Cerebellar nuclear complex (tissue), 1 donor: ENCODE results near the gene PKP4.

ENCODE experiments used
- DNase-seq, 2 experiments: peaks; one replicate each; lab custom pipeline; 2025; lab: John Stamatoyannopoulos, UW

Gene PKP4

DNA sequence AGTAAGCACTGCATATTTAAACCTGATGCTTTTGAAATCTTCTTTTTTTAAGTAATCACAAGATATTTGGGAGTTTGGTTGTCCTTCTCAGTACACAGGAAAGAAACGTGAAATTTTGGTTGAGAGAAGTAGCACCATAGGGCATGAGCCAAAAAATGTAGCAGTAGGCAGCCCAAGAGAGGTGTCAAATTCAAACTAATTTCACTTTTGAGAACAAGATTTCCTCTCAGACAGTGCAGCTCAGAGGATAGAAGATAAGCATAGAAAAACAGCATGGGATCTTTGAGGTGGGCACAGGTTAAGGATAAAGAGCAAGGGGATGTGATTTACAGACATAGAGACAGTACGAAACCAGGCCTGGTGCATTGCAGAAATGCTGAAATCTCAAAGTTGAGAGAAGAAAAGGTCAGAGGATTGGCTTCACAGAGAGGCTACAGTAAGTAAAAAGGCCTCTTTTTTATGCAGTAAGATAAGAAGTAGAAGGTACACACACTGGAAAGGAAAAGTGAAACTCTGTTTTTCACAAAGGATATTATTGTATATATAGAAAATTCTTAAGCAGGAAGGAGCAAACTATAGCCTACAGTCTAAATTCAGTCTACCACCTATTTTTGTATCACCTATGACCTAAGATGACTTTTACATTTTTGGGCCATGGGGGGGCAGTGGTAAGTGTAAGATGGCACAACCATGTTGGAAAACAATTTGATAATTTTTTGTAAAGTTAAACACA is 89.8 kb downstream of the PKP4 start:
- no peak for DNase-seq

DNA sequence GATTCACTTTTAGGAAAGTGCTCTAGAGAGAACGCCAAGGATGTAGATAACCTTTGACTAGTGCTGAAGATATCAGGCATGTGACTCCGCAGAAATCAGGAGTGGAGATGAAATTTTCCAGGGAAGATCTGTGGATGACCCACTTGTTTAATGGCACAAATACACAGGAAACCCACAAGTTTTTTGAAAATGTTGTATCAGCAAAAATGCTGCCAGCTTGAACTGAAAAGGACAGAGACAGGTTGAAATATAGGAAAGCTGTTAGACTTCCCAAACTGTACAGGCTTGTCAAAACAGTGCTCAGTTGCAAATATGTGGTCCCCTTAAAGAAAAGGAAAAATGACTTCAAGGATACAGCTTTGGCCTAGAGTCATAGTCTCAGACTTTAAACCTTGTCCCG is 96.5 kb downstream of the PKP4 start:
- DNase-seq = no peak

DNA sequence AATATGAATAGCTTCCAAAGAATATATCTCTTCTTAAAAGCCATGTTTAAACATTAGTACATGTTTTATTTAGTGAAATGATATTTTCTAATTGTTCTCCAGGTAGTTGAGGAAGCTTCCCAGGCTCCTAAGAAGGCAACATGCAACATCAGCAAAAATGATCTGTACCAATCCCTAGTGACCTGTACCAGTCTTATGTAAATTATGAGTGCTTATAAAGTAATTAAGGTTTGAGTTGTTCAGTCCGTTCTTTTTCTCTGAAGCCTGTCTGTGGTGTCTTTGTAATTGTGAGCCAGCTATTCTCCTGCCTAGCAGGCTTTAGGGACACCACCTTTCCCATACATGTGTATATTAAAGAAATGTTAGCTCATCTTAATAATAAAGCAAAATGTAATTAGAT is 98.2 kb downstream of the PKP4 start:
- DNase-seq = no peak

DNA sequence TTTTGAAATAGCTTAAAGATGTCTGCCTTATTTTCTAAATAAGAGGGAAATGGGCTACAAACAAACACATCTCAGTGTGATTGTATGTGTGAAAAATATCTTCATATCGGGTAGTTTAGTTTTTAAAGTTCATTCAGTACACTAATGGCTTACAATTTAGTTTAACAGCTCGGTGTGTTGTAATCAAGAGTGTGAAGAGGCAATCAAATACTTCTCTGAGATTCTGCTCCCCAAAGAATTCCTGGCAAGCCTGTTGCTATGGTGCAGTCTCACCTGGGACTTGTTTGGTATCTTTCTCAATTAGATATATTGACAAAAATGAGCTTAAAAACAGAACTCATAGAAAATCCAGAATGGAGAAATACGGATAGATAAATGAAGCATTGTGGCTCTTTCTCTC is 99.4 kb downstream of the PKP4 start:
- no peak for DNase-seq

DNA sequence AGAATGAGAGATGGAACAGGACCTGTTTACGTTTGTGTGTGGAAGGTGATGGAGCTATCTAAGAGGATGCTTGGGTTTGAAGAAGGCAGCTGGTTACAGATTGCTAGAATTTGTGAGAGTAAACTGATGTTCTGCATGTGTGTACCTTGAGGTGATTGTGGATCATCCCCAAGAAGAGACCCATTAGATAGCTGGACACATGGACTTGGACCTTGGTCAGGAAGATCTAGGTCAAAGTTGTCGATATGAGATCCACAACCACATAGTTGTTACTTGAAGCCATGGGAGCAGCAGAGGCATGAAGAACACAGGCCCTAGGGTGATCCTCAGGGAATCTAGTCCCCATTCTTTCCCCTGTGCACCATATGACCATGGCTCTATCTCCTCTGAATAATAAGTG is 101.0 kb downstream of the PKP4 start:
- no peak for DNase-seq

DNA sequence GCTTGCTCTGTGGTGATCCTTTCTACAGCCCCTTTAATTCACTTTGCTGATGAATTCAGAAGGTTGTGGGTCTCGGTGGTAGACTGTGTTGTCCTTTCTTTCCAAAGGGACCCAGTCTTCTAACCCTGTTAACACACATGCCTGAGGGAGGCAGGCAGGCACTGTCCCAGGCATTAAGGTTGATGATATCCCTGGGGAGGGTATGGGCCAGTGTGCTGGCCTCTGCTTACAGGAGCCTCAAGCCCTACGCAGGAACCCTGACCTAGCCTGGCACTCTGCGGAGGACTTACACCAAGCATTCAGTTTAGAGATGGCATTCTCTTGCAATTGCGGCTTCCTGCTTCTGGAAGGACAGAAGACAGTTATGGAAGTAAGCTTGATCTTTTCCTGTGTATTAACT is 102.5 kb downstream of the PKP4 start:
- DNase-seq = no peak

DNA sequence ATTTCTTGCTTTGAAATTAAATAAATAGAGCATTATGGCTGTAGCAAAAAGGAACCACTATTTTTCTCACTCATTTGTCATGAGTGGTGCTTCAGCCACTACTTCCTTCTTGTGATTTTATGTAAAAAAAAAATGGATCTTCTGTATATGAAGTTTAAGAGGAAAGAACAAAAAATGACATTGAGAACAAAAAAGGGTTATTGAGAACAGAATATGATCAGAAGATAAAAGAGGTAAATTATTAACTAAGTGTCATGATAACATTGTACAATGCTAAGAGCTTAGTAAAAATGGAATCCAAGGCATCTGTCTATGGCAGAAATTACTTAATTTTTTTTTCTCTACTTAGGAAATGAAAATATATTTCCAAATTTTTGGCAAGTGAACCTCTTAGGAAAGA is 103.5 kb downstream of the PKP4 start:
- DNase-seq = no peak

DNA sequence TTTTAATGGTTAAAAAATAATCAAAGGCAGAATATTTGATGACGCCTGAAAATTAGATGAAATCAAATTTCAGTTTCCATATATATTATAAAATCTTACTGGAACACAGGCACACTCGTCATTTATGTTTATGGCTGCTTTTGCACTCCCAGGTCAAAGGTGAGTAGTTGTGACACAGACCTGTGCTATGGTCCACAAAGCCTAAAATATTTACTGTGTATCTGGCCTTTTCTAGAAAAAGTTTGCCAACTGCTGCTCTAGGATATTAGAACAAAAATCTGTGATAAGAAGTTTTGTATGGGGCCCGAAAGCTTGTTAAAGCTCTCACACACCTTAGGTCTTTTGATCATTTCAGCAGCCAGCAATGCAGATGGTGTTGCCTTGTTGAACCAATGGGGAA is 104.3 kb downstream of the PKP4 start:
- DNase-seq = no peak

DNA sequence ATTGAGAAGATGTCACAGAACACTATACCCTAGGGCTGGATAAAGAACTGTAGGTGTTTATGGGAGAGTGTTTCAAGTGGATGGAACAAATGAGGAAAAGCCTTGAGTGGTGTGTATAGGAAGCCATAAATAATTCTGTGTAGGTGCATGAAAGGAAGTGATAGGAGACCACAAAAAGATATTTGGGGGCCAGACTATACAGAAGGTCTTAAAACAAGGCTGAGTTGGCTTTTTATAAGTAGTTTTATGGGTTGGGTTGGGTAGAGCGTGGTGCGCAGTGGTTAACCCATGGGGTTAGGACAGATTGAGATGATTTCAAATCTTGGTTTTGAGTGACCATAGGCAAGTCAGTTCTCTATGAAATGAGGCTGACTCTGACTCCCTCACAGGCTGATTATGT is 110.5 kb downstream of the PKP4 start:
- no peak for DNase-seq

DNA sequence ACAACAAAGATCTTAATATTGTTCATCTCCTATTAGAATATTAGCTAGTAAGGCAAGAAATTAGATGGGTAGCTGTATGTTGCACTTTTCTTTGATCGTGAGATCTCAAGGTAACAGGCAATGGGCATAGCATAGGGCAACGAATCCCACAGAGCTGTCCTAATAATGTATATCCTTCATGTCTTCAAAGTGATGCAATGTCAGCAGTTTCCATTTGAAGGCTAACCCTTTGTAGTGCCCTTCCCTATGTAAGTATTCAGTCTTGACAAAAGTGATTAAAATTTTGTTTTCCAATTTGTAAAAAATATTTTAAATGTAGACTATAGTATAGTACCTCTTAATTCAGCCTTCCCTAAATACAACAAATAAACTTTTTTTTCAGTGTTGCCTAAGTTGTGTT is 112.5 kb downstream of the PKP4 start:
- DNase-seq = no peak

DNA sequence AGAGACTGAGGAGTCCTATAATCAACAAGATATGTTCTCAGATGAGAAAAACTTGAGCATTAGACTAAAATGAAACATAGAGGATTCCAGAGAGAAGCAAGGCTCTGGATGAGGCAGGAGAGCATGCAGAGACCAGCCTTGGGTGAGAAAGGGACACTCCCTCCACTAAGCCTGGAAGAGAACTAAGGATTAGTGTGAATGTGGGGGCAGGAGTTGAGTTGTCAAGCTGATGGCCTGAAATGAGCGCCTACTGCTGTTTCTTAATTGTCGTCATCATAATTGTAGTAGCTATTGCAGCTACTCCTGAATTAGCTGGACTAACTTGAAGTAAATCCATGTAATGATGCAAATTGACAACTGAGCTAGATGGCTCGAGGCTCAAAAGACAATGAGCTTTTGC is 114.1 kb downstream of the PKP4 start:
- DNase-seq = no peak

DNA sequence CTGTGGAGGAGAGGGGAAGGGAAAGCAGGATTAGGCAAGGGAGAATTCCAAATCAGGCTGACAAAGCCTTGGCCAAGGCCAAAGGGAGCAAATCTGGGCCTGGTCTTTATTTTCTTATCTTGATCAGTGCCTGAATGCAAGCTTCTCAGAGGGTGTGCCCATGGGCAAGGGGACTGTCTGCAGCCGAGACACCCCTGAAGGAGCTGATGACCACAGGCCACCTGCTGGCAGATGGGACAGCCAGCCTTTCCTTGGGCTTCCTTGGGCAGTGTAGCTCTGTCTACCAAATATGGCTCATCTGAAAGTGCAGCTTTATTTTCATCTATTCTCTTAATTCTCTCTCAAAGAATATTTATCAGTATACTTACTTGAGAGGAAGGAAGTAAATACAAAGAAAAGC is 117.0 kb downstream of the PKP4 start:
- no peak for DNase-seq

DNA sequence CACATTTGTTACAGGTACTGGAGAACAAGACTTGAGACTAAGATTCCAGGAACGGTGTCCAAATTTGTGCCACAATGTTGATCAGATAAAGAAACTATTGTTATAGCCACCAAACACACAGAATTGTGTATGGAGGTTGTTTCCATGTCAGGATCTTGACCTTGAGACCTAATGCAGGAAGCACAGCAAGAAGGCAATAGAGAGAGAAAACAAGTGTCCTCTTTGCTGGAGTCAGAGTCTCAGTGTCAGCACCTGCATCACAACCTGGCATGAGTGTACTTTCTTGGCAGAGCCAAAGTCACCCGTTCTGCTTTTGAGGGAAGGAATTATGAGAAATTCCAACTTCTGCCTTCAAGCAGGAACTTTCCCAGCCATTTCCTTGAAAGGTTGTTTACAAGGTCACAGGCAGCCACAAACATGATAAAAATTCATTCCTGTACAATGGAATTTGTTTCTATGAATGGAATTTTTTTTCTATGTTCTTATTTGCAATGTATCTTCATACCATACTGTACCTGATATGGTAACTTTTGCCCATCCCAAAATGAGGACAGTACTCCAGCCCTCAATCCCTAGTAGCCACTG is 118.4 kb downstream of the PKP4 start:
- DNase-seq = no peak

DNA sequence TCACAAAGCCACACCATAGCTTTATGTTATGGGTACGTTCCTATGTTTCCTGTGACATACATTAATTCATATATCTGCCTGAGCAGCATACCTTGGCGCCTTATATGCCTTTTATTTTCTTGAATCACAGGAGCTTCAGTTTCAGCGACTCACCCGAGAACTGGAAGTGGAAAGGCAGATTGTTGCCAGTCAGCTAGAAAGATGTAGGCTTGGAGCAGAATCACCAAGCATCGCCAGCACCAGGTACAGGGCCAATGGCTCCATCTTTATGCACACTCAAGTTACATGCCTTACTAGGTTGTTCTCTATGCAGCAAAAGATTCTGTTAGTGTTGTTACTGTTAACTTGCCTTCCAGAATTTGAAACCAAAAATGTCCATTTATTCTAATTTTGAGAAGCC is 120.4 kb downstream of the PKP4 start:
- DNase-seq = no peak

DNA sequence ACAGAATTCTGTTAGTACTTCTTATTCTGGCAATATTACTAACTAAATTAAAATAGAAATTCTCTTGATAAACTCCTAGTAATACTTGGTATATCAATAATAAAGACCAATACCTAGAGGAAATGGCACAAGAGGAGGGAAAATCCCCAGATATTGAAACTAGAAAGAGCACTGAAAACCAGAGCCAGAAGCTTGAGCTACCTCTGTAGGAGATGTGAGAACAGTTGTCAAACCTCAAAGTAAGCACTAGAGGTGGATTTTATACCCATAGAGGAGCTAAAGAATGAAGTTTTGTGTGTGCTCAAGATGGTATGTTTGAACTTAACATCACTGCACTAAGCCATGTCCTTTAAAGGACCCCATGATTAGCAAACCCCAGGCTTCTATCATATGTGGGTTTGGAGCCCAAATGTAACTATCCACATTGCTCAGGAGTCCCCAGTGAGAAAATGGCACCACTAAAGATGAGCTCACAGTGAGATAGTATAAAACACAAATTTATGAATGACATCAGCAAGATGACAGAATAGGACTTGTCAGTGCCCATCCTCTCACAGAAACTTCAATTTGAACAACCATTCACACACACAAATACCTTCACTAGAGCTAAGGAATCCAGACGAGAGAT is 122.1 kb downstream of the PKP4 start:
- no peak for DNase-seq

DNA sequence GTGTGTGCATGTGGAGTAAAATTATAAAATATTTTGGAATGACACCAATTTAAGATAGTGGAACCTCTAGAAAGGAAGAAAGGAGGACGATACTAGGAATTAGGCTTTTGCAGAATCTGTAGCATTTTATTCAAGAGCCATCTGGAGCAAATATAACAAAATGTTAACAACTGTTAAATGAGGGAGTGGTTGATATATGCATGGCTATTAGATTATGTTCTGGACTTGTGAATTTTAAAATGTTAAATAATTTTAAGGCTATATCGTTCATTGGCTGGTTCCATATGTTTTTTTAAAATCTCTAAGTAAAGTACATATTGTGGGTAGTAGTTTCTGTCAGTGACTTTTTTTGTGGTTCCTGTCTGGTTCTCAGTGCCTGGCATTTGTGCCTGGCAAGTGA is 123.2 kb downstream of the PKP4 start:
- no peak for DNase-seq

DNA sequence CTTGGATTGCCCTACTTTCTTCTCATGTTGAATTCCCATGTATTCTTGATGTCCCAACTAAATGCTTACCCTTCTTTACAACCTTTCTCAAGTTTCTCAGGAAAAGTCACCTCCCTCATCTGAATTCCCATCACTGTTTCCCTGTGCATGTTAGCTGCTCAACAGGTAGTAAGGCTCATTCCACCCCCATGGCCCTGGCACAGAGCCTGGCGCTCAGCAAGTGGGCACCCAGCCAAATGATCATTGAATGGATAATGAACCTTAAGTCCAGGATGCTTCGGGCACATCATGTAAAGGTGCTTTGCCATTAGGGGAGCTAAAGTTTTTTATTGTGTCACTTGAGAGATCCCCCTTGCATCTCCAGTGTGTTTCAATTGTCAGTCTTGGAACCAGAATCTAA is 124.0 kb downstream of the PKP4 start:
- no peak for DNase-seq

DNA sequence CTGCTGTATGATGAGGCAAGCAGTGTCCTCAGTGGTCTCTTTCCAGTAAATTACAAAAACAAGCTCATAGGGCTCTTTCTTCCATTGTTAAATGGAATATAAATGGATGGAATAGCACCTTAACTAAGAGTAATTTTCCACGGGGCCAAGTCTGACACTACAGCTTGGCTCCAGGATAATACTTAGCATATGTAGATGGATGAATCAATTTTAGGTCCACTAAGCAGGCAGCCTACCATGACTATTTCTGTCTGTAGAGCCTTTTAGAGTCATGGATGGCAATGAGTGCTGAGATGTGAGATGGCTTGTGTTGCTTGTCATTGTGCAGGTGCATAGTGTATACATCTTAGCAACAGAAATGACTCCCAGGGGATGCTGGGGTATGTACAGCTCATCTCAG is 125.9 kb downstream of the PKP4 start:
- no peak for DNase-seq

DNA sequence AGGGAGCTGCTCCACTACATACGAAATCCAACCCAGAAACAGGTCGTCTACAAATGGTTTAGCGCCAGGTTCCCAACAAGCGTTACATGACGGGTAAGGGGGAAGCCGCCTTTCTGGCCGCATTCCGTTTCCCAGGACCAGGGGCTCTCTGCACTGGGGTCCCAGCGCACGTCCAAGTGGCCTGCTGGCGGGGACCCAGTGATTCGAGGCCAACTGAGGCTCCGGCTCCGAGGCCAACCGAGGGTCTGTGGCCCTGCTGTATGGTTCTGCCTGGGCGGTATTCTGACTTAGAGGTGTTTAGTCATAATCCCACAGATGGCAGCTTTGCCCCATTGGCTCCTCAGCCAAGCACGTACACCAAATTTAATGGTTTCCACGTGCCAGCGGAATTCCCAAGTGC is 127.2 kb downstream of the PKP4 start:
- DNase-seq = no peak

DNA sequence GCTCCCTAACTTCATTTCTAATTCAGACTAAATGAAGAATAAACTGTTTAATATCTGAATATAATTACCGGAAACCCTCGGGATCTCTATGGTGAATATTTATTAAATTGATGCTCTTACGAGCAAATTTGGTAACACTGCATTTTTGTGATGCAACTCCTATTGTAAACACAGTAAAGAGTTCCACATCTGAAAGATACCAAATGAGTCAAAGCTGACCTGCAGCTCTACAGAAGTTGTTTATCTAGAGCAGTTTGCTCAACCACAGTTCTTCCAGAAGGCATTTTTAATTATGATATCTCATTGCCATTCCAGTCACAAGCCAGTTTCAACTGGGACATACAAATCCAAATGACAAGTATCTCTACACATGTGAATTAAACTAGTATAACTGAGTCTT is 129.7 kb downstream of the PKP4 start:
- no peak for DNase-seq

DNA sequence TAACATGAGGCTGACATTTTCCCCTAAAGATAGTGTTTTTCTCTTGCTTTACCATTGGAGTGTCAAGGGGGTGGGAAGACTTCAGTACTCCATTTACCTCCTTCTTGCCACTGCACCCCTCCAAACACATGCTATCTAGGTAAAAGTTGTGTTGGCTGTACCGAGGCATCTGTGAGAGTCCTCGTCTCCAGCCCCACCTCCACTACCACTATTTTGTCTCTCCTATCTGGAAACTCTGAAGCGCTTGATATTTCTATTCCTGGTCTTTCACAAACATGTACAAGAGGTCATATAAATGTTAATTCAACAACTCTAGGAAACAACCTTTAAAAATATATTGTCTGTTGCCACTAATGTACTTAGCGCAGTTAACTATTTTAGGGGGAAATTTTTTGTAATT is 132.6 kb downstream of the PKP4 start:
- DNase-seq = no peak

DNA sequence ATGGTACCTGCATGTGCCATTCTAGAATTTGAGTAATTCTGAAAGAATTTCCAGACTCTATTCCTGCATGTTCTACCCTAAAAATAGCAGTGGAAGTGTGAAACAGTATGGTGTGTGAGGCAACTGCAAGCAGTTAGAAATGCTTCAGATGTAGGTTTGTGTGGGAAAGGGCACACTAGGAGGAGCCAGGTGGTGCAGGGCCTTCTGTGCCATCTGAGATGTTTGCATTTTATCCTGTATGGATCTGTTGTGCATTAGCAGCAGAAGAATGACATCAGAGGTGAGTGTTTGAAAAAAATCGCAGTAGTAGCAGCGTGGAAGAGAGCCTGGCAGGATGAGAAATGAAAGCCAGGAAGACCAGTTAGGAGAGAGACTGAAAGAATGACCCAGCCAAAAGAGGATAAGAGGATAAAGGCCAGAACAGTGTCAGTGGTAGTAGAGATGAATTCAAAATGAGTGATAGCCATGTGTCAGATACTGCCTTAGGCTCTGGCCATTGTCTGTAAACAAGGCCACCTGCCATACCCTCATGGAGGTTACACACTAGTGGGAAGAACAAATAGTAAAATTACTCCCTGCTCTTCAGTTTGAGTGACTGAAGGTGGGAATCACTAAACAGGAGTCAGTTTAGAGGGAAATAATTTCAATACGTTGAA is 142.2 kb downstream of the PKP4 start:
- DNase-seq = no peak

DNA sequence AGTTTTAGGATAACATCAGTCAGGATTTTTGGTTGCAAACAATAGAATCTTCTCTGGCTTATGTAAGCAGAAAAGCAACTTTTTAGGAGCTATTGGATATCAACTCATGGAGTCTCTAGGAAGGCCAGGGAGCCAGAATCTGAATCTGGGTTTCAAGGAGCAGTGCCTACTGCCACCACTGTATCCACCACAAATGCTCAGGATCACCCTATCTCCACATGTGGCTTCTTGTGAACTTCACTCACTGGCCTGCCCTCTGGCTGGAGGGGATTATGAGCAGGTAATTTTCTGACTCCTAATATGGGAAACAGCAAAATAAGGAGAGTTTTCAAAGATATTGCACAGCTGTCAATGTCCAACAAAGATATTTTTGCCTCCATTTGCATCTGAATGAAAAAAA is 142.9 kb downstream of the PKP4 start:
- DNase-seq = no peak
